ENCODE measurements around the gene PPARA. TPM values are rescaled to one million over a fixed set of nuclear protein-coding genes. Genes with fewer than 3 reads are reported as not detected.
"Not testable (repeated sequence)": the region's sequence is repeated elsewhere in the genome, so short reads cannot be mapped to it uniquely, and the experiment has no call there.

Gene PPARA
- total RNA-seq, 1 donor from 2014 or later = 9.3 TPM

DNA sequence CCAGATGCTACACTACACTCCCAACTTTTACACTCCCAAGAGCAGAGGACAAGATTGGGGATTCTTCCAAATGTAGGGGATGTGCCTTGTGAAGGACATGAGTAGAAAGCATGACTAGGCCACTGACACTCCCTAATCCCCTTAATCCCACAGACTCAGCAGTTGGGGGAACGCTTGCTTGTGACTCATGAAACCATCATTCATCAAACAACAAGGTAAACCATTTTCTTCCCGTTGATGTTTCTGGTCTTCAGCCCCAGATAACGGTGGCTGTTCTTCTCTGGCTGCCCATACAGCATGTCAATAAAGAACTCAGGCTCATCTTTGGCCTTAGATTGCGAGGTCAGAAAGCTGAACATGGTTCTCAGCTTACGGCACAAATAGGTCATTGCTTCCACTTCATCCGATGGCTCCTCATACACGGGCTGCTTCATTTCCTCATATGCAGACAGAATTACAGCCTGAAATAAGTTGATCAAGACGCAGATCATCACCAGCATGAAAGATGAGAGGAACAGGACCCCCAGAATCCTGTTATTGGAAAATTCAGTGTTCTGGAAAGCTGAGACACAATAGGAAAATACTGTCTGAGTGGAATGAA lies 106.1 kb downstream of the PPARA start:
- TF ChIP-seq, protein P1, sequence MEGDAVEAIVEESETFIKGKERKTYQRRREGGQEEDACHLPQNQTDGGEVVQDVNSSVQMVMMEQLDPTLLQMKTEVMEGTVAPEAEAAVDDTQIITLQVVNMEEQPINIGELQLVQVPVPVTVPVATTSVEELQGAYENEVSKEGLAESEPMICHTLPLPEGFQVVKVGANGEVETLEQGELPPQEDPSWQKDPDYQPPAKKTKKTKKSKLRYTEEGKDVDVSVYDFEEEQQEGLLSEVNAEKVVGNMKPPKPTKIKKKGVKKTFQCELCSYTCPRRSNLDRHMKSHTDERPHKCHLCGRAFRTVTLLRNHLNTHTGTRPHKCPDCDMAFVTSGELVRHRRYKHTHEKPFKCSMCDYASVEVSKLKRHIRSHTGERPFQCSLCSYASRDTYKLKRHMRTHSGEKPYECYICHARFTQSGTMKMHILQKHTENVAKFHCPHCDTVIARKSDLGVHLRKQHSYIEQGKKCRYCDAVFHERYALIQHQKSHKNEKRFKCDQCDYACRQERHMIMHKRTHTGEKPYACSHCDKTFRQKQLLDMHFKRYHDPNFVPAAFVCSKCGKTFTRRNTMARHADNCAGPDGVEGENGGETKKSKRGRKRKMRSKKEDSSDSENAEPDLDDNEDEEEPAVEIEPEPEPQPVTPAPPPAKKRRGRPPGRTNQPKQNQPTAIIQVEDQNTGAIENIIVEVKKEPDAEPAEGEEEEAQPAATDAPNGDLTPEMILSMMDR (IDR thresholded peaks at IDR 0.05; ENCODE audit: insufficient read depth, low read length, poor library complexity, severe bottlenecking) = no peak
- no peak for DNase-seq (ENCODE audit: low read depth)
- no peaks in the 10 kb centered on the region for H3K27me3 ChIP-seq (ENCODE audit: control insufficient read depth, insufficient read depth, low read length)
- no peak overlapping the region for H3K4me3 ChIP-seq (ENCODE audit: low read depth, low read length)
- no peaks in the 10 kb centered on the region for H3K36me3 ChIP-seq (ENCODE audit: control insufficient read depth, insufficient read depth, low read length)

DNA sequence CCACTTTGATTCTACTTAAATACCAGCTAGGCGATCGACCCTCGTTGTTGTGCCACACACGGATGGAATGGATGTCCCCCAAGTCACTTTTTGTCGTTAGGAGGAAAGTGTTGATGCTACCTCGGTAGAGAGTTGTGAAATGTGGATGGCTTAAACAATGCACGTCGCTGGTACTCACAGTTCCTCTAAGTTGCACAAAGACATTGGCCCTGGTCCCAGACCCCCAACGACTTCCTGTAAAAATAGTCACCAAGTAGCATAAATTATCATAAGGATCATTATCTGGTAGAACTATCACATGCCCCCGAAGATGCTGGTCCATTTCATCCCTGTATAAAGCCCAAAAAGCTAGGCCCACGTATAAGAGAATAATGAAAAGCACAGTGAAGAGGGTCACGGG lies 109.0 kb downstream of the PPARA start:
- TF ChIP-seq, protein P1 (IDR thresholded peaks at IDR 0.05; ENCODE audit: insufficient read depth, low read length, poor library complexity, severe bottlenecking) = no peak
- no peak for DNase-seq (ENCODE audit: low read depth)
- Histone ChIP-seq H3K4me3 (ENCODE audit: low read depth, low read length) (no peak overlapping the region), H3K27me3 (ENCODE audit: control insufficient read depth, insufficient read depth, low read length) (peaks cover 11% of the 10 kb centered on the region), H3K36me3 (ENCODE audit: control insufficient read depth, insufficient read depth, low read length) (no peaks in the 10 kb centered on the region)

DNA sequence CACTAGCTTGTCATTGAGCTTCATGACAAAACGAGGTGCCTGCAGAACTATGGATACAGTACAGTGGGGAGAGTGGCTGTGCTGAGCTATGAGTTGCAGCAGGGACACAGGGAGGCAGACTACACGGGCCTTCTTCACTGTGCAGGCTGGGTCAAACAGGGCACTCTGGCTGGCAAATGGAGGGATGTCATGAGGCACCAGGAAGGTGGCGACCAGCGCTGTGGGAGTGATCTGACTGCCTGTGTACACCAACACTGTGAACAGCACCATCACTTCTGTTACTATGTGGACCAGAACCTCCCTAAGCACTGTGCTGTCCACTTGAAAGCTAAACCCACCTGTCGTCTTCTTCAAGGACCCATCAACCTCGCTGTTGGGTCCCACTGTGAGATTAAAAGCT lies 109.7 kb downstream of the PPARA start:
- TF ChIP-seq, protein P1 (IDR thresholded peaks at IDR 0.05; ENCODE audit: insufficient read depth, low read length, poor library complexity, severe bottlenecking) = no peak
- H3K36me3 ChIP-seq (ENCODE audit: control insufficient read depth, insufficient read depth, low read length) = no peaks in the 10 kb centered on the region
- DNase-seq (ENCODE audit: low read depth) = no peak
- H3K27me3 ChIP-seq (ENCODE audit: control insufficient read depth, insufficient read depth, low read length) = peaks cover 11% of the 10 kb centered on the region
- H3K4me3 ChIP-seq (ENCODE audit: low read depth, low read length) = no peak overlapping the region

DNA sequence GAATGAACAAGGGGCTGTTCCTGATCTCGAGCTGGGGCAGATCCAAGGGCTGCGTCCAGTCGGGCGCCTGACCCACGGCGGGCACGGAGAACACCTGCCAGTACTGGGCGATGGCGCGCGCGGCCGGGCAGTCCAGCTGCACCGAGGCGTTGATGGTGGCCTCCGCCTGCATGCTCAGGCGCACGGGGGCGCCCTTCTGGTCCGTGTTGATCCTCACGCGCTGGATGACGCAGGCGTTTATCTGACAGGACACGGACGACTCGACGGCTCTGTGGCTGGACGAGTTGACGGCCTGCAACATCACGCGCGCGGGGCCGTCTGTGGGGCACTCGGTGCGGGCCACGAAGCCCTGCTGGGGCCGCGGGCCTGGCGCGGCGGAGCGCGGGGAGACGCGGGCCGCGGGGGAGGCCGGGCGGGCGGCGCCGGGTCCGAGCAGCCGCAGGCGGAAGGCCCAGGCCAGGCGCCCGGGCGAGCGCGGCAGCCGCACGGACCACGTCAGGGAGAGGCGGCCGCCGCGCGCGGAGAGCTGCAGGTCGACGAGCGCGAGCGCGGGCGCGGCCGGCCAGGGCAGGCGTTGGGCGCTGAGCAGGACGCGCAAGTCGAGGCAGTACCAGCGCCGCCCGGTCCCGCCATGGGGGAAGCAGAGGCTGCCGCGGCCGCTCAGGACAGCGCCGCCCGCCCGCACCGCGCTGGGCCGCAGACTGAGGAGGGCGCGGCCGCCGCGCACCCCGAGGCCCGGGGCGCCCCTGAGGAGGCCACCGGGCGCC lies 112.3 kb downstream of the PPARA start:
- Histone ChIP-seq H3K27me3 (ENCODE audit: control insufficient read depth, insufficient read depth, low read length) (peaks cover 11% of the 10 kb centered on the region), H3K4me3 (ENCODE audit: low read depth, low read length) (no peak overlapping the region), H3K36me3 (ENCODE audit: control insufficient read depth, insufficient read depth, low read length) (no peaks in the 10 kb centered on the region)
- TF ChIP-seq, protein P1 (IDR thresholded peaks at IDR 0.05; ENCODE audit: insufficient read depth, low read length, poor library complexity, severe bottlenecking) = peak; percentile 38
- no peak for DNase-seq (ENCODE audit: low read depth)

DNA sequence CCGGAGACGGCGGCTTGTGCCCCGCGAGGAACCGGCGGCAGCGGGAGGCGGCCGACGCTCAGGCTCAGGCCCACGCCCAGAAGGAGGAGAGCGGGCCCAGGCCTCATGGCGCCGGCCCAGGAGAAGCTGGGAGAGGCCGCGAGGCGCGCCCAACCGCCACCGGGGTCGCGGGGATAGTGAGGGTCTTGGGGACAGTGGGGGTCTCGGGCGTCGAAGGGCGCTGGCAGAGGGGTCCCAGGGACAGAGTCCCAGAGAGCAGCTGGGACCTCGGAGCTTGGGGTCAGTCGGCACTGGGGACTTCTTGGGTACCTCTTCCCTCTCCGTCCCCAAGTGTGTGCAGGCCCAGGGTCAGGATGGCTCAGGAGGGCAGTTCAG lies 112.9 kb downstream of the PPARA start, which contains the start of gene PKDREJ:
Gene PKDREJ (minus strand): TSS at position 128 of the 375 bp plus-strand sequence. CDS start 21 bp downstream, at position 107.
- TF ChIP-seq, protein P1 (IDR thresholded peaks at IDR 0.05; ENCODE audit: insufficient read depth, low read length, poor library complexity, severe bottlenecking) = no peak
- H3K36me3 ChIP-seq (ENCODE audit: control insufficient read depth, insufficient read depth, low read length) = no peaks in the 10 kb centered on the region
- H3K4me3 ChIP-seq (ENCODE audit: low read depth, low read length) = no peak within 1 kb of the TSS

DNA sequence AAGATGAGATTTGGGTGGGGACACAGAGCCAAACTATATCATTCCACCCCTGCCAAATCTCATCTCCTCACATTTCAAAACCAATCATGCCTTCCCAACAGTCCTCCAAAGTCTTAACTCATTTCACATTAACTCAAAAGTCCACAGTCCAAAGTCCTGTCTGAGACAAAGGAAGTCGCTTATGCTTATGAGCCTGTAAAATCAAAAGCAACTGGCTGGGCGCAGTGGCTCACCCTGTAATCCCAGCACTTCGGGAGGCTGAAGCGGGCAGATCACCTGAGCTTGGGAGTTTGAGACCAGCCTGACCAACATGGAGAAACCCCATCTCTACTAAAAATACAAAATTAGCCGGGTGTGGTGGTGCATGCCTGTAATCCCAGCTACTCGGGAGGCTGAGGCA lies 114.2 kb downstream of the PPARA start:
- not testable (repeated sequence) for DNase-seq (ENCODE audit: low read depth); H3K36me3 ChIP-seq (ENCODE audit: control insufficient read depth, insufficient read depth, low read length); H3K4me3 ChIP-seq (ENCODE audit: low read depth, low read length)
- peaks cover 11% of the 10 kb centered on the region for H3K27me3 ChIP-seq (ENCODE audit: control insufficient read depth, insufficient read depth, low read length)

More for the DNA sequence above, 112.9 kb downstream of the PPARA start, which contains the start of gene PKDREJ:
- DNase-seq (ENCODE audit: low read depth) = no peak
- H3K27me3 ChIP-seq (ENCODE audit: control insufficient read depth, insufficient read depth, low read length) = peaks cover 11% of the 10 kb centered on the region

DNA sequence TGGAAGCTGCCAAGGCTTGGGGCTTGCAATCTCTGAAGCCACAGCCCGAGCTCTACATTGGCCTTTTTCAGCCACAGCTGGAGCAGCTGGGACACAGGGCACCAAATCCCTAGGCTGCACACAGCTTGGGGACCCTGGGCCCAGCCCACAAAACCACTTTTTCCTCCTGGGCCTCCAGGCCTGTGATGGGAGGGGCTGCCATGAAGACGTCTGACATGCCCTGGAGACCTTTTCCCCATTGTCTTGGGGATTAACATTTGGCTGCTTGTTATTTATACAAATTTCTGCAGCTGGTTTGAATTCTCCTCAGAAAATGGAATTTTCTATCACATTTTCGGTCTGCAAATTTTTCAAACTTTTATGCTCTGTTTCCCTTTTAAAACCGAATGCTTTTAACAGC lies 115.3 kb downstream of the PPARA start:
- H3K27me3 ChIP-seq (ENCODE audit: control insufficient read depth, insufficient read depth, low read length) = peaks cover 11% of the 10 kb centered on the region
- not testable (repeated sequence) for DNase-seq (ENCODE audit: low read depth); H3K36me3 ChIP-seq (ENCODE audit: control insufficient read depth, insufficient read depth, low read length); H3K4me3 ChIP-seq (ENCODE audit: low read depth, low read length)

Measured in kidney epithelial cell (primary cell).